Effector memory CD4-positive, alpha-beta T cell (primary cell): Measurements from ENCODE around the gene PBX1.

Experiments used
- DNase-seq, 3 donors: peaks; one replicate each; pipeline ENCODE4 v3.0.0-alpha.2; 2020
- H3K27ac ChIP-seq: 2 replicates; pipeline ENCODE4 v1.7.0; 2013; ENCODE audit warnings: mild to moderate bottlenecking, low read length, moderate library complexity; ENCODE audit not compliant: insufficient read depth, poor library complexity, severe bottlenecking
- H3K27me3 ChIP-seq: replicated peaks from 2 replicates; pipeline ENCODE4 v1.7.0; 2013; ENCODE audit warnings: mild to moderate bottlenecking, low read length; ENCODE audit not compliant: insufficient read depth, control insufficient read depth, poor library complexity, severe bottlenecking
- H3K36me3 ChIP-seq: 2 replicates; pipeline ENCODE4 v1.7.0; 2013; ENCODE audit warnings: mild to moderate bottlenecking, low read length, moderate library complexity; ENCODE audit not compliant: control insufficient read depth, insufficient read depth
- H3K4me1 ChIP-seq: 2 replicates; pipeline ENCODE4 v1.7.0; 2013; ENCODE audit warnings: low read length, mild to moderate bottlenecking; ENCODE audit not compliant: control insufficient read depth, insufficient read depth, poor library complexity, severe bottlenecking
- H3K4me3 ChIP-seq: 2 replicates; pipeline ENCODE4 v1.7.0; 2013; ENCODE audit warnings: low read length, low read depth, mild to moderate bottlenecking; ENCODE audit not compliant: insufficient read depth, poor library complexity, severe bottlenecking
- H3K9me3 ChIP-seq: 2 replicates; pipeline ENCODE4 v1.7.0; 2013; ENCODE audit warnings: mild to moderate bottlenecking, low read length, moderate library complexity; ENCODE audit not compliant: control insufficient read depth

The PBX1 gene

GRCh38 chr1:164805399-164805798, 246.4 kb downstream of the PBX1 start:
- Histone ChIP-seq H3K27me3 (no peaks in the 10 kb centered on the region), H3K27ac (no peak overlapping the region), H3K36me3 (no peaks in the 10 kb centered on the region), H3K4me3 (no peak overlapping the region), H3K4me1 (no peaks in the 10 kb centered on the region), H3K9me3 (no peaks in the 10 kb centered on the region)
- no peak for DNase-seq

- Histone ChIP-seq H3K4me1 (no peaks in the 10 kb centered on the region), H3K9me3 (no peaks in the 10 kb centered on the region), H3K27ac (no peak overlapping the region), H3K36me3 (no peaks in the 10 kb centered on the region), H3K27me3 (no peaks in the 10 kb centered on the region), H3K4me3 (no peak overlapping the region)
- DNase-seq, result no peak
These were observed 247.5 kb downstream of the PBX1 start for GRCh38 chr1:164806531-164806930.

GRCh38 chr1:164813776-164814175, 254.8 kb downstream of the PBX1 start:
- Histone ChIP-seq H3K36me3 (no peaks in the 10 kb centered on the region), H3K4me3 (no peak overlapping the region), H3K9me3 (no peaks in the 10 kb centered on the region), H3K27ac (no peak overlapping the region), H3K4me1 (no peaks in the 10 kb centered on the region), H3K27me3 (no peaks in the 10 kb centered on the region)
- no peak for DNase-seq

GRCh38 chr1:164821648-164822047, 262.7 kb downstream of the PBX1 start:
- no peak for DNase-seq
- no peak overlapping the region for H3K27ac ChIP-seq

GRCh38 chr1:164823486-164824279, 264.7 kb downstream of the PBX1 start:
- DNase-seq, result no peak
- no peak overlapping the region for H3K4me3 ChIP-seq
- no peaks in the 10 kb centered on the region for H3K4me1 ChIP-seq
- H3K27ac ChIP-seq, result no peak overlapping the region
- H3K36me3 ChIP-seq, result no peaks in the 10 kb centered on the region
- H3K9me3 ChIP-seq, result no peaks in the 10 kb centered on the region
- no peaks in the 10 kb centered on the region for H3K27me3 ChIP-seq

More at GRCh38 chr1:164821648-164822047, 262.7 kb downstream of the PBX1 start:
- no peak overlapping the region for H3K4me3 ChIP-seq
- H3K27me3 ChIP-seq, result no peaks in the 10 kb centered on the region
- no peaks in the 10 kb centered on the region for H3K9me3 ChIP-seq
- H3K4me1 ChIP-seq, result no peaks in the 10 kb centered on the region
- no peaks in the 10 kb centered on the region for H3K36me3 ChIP-seq

- H3K4me3 ChIP-seq, result no peak overlapping the region
- no peaks in the 10 kb centered on the region for H3K9me3 ChIP-seq
- no peaks in the 10 kb centered on the region for H3K27me3 ChIP-seq
- H3K27ac ChIP-seq, result no peak overlapping the region
- no peaks in the 10 kb centered on the region for H3K4me1 ChIP-seq
- no peak for DNase-seq
- no peaks in the 10 kb centered on the region for H3K36me3 ChIP-seq
These were observed 265.6 kb downstream of the PBX1 start for GRCh38 chr1:164824542-164824941.

- no peak overlapping the region for H3K27ac ChIP-seq
- no peaks in the 10 kb centered on the region for H3K36me3 ChIP-seq
- no peaks in the 10 kb centered on the region for H3K9me3 ChIP-seq
- DNase-seq, result no peak
- H3K4me1 ChIP-seq, result no peaks in the 10 kb centered on the region
- no peaks in the 10 kb centered on the region for H3K27me3 ChIP-seq
- no peak overlapping the region for H3K4me3 ChIP-seq
These were observed 271.6 kb downstream of the PBX1 start for GRCh38 chr1:164830628-164831027.

GRCh38 chr1:164834641-164835040, 275.7 kb downstream of the PBX1 start:
- no peaks in the 10 kb centered on the region for H3K9me3 ChIP-seq
- no peaks in the 10 kb centered on the region for H3K27me3 ChIP-seq
- H3K4me3 ChIP-seq, result no peak overlapping the region
- no peak overlapping the region for H3K27ac ChIP-seq
- DNase-seq, result no peak
- no peaks in the 10 kb centered on the region for H3K4me1 ChIP-seq
- no peaks in the 10 kb centered on the region for H3K36me3 ChIP-seq

GRCh38 chr1:164836614-164837018, 277.6 kb downstream of the PBX1 start:
- no peak for DNase-seq
- Histone ChIP-seq H3K9me3 (no peaks in the 10 kb centered on the region), H3K27ac (no peak overlapping the region), H3K36me3 (no peaks in the 10 kb centered on the region), H3K4me1 (no peaks in the 10 kb centered on the region), H3K27me3 (no peaks in the 10 kb centered on the region), H3K4me3 (no peak overlapping the region)

- Histone ChIP-seq H3K27ac (no peak overlapping the region), H3K9me3 (no peaks in the 10 kb centered on the region), H3K36me3 (no peaks in the 10 kb centered on the region), H3K4me3 (no peak overlapping the region), H3K27me3 (no peaks in the 10 kb centered on the region), H3K4me1 (no peaks in the 10 kb centered on the region)
- no peak for DNase-seq
These were observed 279.8 kb downstream of the PBX1 start for GRCh38 chr1:164838786-164839185.
